NCI-H1417 treated with DMSO at 0.1 percent for 48 hours (cell line): ENCODE measurements around the gene NRXN3.

Experiments used
- DNase-seq: peaks from one replicate; lab custom pipeline; 2025; lab: John Stamatoyannopoulos, UW

NRXN3 gene

GRCh38 chr14:79695307-79695706 lies 1525.1 kb downstream of the NRXN3 start:
- no peak for DNase-seq

- no peak for DNase-seq
These were observed 1528.1 kb downstream of the NRXN3 start for GRCh38 chr14:79698298-79698711.

GRCh38 chr14:79699206-79699605 lies 1529.0 kb downstream of the NRXN3 start:
- DNase-seq: no peak

GRCh38 chr14:79701371-79701770 lies 1531.2 kb downstream of the NRXN3 start:
- no peak for DNase-seq

- no peak for DNase-seq
These were observed 1532.0 kb downstream of the NRXN3 start for GRCh38 chr14:79702197-79702596.

GRCh38 chr14:79703209-79703608 lies 1533.0 kb downstream of the NRXN3 start:
- no peak for DNase-seq

GRCh38 chr14:79704041-79704807 lies 1534.1 kb downstream of the NRXN3 start:
- no peak for DNase-seq

GRCh38 chr14:79705126-79705894 lies 1535.1 kb downstream of the NRXN3 start:
- no peak for DNase-seq

- DNase-seq: no peak
These were observed 1536.2 kb downstream of the NRXN3 start for GRCh38 chr14:79706382-79706781.

- no peak for DNase-seq
These were observed 1538.5 kb downstream of the NRXN3 start for GRCh38 chr14:79708426-79709388.

GRCh38 chr14:79709573-79709972 lies 1539.4 kb downstream of the NRXN3 start:
- DNase-seq: no peak

- no peak for DNase-seq
These were observed 1542.3 kb downstream of the NRXN3 start for GRCh38 chr14:79712302-79712950.

GRCh38 chr14:79721399-79722084 lies 1551.4 kb downstream of the NRXN3 start:
- DNase-seq: no peak

GRCh38 chr14:79724934-79725717 lies 1555.0 kb downstream of the NRXN3 start:
- DNase-seq: no peak

GRCh38 chr14:79727900-79728299 lies 1557.7 kb downstream of the NRXN3 start:
- DNase-seq: no peak

- no peak for DNase-seq
These were observed 1558.2 kb downstream of the NRXN3 start for GRCh38 chr14:79728331-79728730.

GRCh38 chr14:79729731-79730130 lies 1559.6 kb downstream of the NRXN3 start:
- no peak for DNase-seq

GRCh38 chr14:79730196-79730595 lies 1560.0 kb downstream of the NRXN3 start:
- DNase-seq: no peak

- no peak for DNase-seq
These were observed 1560.8 kb downstream of the NRXN3 start for GRCh38 chr14:79730953-79731352.
